GM21528 (cell line): ENCODE results near the gene EIF4E3.

ENCODE experiments used
- ATAC-seq: cut with Tn5 transposase; IDR thresholded peaks from one replicate; pipeline ENCODE4 v1.9.1; 2021; ENCODE audit warnings: mild to moderate bottlenecking, moderate library complexity; ENCODE audit not compliant: unreplicated experiment, low FRiP score

The EIF4E3 gene

GRCh38 chr3:71692139-71692538 lies 33.1 kb downstream of the EIF4E3 start:
- no peak for ATAC-seq

- no peak for ATAC-seq
These were observed 34.8 kb downstream of the EIF4E3 start for GRCh38 chr3:71690341-71690841.

GRCh38 chr3:71689291-71689690 lies 35.9 kb downstream of the EIF4E3 start:
- no peak for ATAC-seq

- ATAC-seq, result no peak
These were observed 37.1 kb downstream of the EIF4E3 start for GRCh38 chr3:71688121-71688520.

GRCh38 chr3:71685686-71686085 lies 39.5 kb downstream of the EIF4E3 start:
- no peak for ATAC-seq

GRCh38 chr3:71684757-71685386 lies 40.3 kb downstream of the EIF4E3 start:
- ATAC-seq, result no peak

- no peak for ATAC-seq
These were observed 41.0 kb downstream of the EIF4E3 start for GRCh38 chr3:71684046-71684756.

GRCh38 chr3:71681224-71681668 lies 44.0 kb downstream of the EIF4E3 start:
- ATAC-seq, result no peak

GRCh38 chr3:71680603-71681002 lies 44.6 kb downstream of the EIF4E3 start:
- no peak for ATAC-seq

- no peak for ATAC-seq
These were observed 48.3 kb downstream of the EIF4E3 start for GRCh38 chr3:71676931-71677330.

GRCh38 chr3:71673486-71673885 lies 51.7 kb downstream of the EIF4E3 start:
- no peak for ATAC-seq

- ATAC-seq, result no peak
These were observed 52.4 kb downstream of the EIF4E3 start for GRCh38 chr3:71672807-71673206.

GRCh38 chr3:71672340-71672739 lies 52.9 kb downstream of the EIF4E3 start:
- no peak for ATAC-seq

GRCh38 chr3:71671216-71671845 lies 53.9 kb downstream of the EIF4E3 start:
- no peak for ATAC-seq

- no peak for ATAC-seq
These were observed 62.6 kb downstream of the EIF4E3 start for GRCh38 chr3:71662568-71662967.

GRCh38 chr3:71662056-71662455 lies 63.1 kb downstream of the EIF4E3 start:
- no peak for ATAC-seq

GRCh38 chr3:71659864-71660591 lies 65.2 kb downstream of the EIF4E3 start:
- no peak for ATAC-seq

- ATAC-seq, result no peak
These were observed 67.2 kb downstream of the EIF4E3 start for GRCh38 chr3:71657831-71658530.

- ATAC-seq, result no peak
These were observed 70.1 kb downstream of the EIF4E3 start for GRCh38 chr3:71655061-71655460.

- no peak for ATAC-seq
These were observed 71.8 kb downstream of the EIF4E3 start for GRCh38 chr3:71653414-71653807.
